ENCODE results near the gene RET.

GRCh38 chr10:43060291-43060690 is 16.6 kb upstream of the RET start:
- no peak for TF ChIP-seq CTCF (IDR thresholded peaks at IDR 0.05; ENCODE audit: low read depth, low read length)
- TF ChIP-seq EZH2phosphoT487 (IDR thresholded peaks at IDR 0.05; ENCODE audit: low read depth), result no peak

Data from OCI-LY3 (cell line).